ENCODE results near the gene PLD6.

The PLD6 gene

DNA sequence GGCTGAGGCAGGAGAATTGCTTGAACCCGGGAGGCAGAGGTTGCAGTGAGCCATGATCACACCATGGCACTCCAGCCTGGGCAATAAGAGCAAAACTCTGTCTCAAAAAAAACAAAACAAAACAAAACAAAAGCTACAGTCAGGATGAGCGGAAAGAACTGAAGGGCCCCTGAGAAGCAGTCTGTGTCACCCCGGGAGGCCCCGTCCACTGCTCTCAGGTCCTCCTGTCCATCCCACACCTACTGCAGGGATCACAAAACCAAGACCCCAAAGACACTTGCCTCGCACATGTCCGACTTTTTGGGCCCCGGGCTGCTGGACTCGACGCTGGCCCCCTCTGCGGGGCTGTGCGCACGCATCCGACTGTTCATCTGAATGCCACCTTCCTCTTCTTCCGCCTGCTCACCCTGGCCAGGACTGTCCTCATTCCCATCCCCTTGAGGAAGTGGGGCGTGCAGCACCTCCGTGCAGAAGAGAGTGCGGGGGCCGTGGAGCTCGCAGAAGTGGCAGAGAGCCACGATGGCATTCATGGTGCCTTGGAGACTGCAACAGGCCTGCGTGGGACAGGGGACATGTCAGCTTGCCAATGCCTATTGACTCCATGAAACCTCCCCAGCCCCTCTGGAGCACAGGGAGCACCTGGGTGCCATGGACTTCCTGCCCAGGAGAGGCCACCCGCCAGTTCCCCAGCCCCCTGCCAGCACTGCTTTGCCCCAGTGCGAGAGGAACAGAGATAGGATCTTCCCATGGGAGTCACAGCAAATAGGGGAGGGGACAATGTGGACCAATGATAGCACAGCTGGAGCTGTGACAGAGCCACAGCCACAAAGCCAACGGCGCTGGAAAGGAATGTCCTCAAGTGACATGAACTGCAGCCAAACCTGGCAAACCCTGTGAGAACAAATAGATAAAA lies 21.7 kb upstream of the PLD6 start:
- peak in 2 of 51 donors; percentile 15 to 37 for DNase-seq

DNA sequence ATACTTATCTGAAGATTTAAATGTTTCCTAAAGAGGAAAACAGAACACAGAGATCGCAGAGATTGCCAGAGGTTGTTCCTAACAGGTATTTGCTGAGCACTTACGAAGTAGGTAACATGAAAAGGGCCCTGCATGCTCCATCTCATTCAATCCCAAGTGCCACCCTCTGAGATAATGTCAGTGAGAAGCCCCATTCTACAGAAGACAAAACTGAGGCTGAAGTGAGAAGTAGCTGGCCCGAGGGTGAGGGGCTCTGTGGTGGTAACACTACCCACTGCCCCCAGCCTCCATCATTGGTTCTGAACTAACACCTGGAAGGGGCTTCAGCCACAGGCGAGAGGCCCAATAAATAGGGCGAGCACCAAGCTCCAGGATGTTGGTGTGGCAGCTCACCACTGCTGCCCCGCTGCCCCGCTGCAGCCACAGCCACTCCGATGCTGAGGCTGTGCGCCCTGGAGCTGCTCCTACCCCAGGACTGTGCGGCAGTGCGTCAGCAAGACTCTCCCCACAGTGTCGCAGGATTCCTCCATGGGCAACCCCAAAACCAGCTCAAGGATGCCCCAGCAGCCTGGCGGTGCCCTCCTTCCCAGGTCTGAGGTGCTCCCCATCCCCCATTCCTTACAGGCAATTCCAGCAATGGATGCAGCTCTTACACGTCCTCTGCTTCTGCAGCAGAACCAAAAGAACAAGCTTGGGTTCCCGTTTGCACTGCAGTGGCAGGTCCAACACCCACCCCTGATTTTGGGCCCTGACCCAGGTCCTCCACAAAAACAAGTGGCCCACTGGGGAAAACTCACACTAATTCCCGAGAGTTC lies 20.5 kb upstream of the PLD6 start:
- DNase-seq = no peak

DNA sequence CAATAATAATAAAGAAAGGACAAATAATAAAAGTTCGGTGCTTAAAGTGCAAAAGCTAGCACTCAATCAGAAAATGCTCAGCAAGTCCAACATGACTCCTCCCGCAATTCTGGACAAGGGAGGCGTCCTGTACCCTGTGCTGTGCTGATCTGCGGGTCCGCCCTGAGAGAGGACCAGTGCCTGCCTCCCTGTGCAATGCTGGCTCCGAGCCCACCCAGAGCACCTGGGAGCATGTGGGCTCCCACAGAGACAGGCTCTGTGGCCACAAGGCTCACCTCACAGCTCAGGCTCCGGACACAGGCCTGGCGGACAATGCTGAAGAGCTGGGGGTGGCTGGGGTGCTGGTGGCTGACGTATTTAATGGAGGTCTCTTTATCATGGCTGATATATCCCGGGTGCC lies 19.8 kb upstream of the PLD6 start:
- no peak for DNase-seq

DNA sequence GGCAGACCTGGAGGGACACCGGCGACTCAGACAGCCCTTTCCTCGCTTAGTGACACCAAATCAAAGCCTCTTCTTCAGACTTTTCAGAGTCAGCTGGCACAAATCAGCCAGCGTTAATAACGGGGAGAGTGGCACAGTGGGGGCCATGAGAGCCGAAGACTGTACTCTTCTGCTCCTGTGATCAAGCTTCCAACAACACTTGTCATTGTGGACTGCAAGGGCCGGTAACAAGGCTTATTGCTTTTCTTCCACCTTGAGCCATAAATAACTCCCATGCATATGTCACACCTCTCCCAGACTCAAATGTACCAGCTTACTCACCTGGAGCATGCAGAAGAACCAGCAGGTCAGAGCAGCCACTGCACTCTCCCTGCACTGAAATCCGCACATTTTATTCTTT lies 18.0 kb upstream of the PLD6 start:
- no peak for DNase-seq

DNA sequence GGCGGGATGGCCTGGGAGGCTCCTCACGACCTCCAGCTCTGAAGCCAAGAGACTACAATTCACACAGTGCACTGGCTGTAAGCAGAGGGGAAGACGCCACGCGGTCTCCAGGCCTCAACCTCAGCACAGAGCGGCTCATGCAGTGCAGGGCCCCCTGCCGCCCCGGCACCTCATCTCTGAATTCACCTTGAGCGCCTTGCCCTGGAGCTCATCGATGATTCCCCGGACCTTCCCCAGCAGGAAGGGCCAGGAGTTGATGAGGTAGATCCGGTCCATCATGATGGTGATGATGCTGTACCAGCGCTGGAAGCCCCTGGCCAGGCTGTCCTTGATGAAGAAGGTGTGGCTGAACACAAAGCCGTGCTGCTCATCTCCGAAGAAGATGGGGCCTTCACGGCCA lies 17.6 kb upstream of the PLD6 start:
- DNase-seq = no peak

DNA sequence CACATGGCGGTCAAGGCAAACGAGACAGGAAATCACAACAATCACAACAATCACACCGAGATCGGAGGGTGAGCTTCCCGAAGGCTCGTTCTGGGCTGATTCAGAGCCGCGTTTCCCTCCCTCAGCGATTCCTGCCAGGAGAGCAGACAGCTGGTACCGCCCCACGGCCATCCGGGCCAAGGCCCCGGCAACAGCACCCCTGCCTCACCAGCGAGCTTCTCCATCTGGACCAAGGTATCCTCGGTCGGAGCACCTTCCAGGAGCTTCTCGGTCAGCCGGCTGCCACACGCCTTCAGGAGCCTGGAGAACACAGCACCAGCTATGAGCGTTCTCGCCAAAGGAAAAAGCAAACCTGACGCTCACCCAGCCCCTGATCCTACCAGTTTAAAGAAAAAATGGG lies 15.2 kb upstream of the PLD6 start:
- DNase-seq = no peak

DNA sequence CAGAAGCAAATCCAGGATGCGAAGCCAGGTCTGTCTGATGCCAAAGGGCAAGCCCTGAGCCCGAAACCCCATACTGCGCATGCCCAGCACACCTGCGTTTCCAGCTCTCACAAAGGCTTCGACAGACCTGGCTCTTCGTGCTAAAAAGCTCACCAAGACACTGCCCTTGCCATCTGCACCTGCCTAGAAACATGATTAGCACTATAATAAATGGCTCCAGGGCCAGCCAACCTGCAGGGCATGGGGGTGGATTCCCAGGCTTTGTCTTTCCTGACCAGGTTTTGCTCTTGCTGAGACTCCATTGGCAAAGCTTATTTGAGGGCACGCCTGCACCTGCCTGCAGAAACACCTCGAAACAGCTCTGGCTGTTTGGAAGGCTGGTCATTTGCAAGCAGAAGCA lies 14.4 kb upstream of the PLD6 start:
- DNase-seq = no peak

DNA sequence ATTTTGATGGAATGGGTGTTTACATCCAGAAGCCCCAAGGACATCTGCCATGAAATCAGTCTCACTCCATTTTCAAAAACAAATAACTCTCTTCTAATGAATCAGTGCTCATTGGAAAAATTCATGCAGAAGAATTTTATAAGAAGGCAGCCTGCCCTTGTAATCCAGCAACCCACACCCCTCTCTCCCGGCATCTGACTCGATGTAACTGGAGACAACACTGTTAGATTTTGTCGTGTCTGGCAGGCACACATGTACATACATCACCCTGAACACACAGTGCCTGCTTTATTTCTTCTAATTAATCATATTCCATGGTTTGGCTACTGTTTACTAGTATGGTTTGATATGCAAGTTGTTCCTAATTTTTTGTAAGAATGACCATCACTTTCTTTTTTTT lies 11.9 kb upstream of the PLD6 start:
- DNase-seq = no peak

DNA sequence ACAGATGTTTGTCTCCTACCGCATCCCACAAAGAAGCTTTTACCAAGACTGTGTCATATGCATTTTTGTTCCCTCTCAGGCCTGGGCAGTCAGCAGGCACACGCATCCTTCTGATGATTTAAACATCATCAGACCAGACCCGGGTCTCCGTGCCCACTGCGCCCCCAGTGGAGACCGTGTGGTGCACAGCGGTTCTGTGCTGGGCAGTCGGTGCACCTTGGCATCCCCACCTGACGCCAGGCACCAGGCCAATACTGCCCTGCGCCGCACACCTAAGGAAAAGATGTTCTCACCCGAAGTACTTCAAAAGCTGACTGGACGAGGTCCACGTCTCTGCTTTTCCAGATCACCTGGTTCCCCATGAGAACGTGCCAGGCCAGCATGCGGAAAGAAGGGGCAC lies 10.6 kb upstream of the PLD6 start:
- DNase-seq = no peak

DNA sequence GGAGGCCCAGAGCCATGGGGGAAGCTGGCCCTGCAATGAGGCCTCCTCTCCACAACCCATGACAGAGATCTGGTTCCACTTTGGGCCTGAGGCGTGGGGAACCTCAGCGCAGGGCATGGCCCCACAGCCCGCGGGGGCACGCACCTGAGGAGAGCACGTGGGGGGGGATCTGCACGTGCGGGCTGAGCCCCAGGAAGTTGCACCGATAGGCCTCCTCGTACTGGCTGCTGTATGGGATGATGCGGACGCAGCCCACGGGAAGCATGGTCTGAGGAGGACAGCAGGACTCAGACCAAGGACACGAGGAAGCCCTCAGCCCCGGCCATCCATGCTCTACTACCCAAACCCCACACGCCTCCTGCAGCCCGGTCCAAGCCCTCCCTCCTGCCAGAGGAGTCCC lies 10.1 kb upstream of the PLD6 start:
- no peak for DNase-seq

DNA sequence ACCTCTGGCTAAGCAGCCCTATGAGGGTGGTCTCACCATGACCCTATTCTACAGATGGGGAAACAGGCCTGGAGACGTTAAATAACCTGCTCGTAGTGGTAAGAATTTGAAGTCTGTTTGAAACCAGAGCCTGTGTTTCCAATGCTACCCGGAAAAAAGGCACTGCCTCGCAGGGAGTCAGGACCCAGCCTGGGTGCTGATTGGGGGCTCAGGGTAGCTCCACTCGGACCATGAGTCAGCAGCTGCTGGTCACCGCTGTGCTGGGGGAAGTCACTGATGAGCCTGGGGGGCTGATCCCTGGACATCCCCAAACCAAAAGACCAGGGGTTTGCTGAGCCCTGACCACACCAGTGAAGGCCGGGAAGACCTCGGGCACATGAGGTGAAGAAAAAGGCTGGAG lies 9.4 kb upstream of the PLD6 start:
- no peak for DNase-seq

DNA sequence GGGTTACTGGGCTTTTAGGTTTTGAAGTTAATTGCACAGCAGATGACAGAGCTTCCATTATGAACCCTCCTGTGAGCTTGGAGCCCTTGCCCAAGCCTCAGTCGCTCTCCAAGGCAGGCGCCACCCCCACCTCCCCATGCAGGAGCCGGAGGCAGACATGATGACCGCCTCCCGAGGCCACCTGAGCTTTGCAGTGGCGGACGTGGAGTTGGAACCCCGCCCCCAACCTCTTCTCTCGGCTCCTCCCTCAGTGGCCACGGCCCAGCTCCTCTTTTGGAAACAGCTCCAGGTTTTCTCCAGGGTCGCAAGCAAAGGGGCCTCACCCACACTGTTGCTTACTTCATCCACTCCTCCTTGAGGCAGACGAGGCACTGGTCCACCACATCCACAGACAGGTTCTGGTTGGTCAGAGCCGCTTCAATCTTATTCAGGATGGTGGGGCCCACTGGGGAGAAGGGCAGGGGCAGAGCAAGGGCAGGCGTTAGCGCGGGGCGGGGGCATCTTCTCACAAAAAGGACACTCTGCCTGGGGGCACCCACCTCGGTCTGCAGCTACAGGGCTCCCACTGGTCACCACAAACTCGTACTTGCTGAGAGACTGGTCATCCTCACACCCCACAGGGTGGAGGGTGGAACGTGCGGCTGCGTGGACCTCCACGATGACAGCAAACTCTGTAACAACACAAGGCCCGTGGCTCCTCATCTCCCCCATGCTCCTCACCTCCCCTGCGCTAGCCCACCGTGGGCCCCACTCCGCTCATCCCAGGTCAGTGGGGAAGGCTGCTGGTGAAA lies 8.7 kb upstream of the PLD6 start:
- no peak for DNase-seq

DNA sequence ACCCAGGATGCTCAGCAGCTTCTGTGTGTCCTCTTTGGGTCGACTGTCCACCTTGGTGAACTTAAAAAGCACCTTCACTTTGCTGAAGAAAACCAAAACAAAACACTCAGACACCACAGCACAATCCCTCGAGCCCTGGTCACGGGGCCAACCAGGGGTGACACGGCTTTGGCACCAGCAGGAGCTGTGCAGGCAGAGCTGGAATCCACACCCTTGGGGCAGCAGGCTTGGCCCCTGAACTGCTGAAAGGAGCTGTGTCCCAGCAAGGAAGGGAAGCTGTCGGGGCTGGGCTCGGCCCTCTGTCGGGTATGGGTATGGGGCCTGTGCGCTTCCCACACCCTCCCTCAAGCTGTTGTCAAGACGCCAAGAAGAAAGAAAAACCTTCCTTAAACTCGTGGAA lies 7.6 kb upstream of the PLD6 start:
- DNase-seq = no peak

DNA sequence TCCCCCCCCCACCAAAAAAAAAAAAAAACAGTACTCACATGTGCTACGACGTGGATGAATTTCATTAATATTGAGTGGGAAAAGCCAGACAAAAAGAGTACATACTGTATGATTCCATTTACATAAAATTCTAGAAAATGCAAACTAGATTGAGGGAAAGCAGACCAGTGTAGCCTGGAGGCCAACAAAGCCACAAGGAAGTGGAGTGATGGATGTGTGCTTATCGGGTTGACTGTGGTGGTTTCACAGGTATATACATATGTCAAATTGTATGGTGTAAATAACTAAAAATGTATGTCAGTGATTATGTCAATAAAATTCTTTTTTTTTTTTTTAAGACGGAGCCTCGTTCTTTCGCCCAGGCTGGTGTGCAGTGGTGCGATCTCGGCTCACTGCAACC lies 1.9 kb upstream of the PLD6 start:
- DNase-seq = no peak

DNA sequence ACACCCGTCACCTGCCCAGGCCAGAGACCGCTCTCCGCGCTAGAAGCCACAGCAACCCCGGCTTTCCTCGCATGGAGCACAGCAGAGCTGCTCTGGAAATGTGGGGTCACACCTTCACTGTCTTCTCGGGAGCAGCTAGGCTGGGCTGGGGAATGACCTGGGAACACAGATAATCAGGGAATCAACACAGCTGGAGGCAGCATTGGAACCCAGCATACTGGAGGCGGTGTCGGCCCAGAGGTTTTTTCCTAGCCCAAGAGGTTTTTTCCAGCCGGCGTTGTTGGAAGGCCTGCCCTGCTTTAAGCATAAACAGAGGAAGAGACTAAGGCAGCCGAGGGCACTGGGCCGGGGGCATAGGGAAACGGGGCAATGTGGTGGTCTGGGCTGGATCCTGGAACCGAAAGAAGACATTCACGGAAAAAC lies 791 bp upstream of the PLD6 start:
- peak in 1 of 51 donors; percentile 60 for DNase-seq

DNA sequence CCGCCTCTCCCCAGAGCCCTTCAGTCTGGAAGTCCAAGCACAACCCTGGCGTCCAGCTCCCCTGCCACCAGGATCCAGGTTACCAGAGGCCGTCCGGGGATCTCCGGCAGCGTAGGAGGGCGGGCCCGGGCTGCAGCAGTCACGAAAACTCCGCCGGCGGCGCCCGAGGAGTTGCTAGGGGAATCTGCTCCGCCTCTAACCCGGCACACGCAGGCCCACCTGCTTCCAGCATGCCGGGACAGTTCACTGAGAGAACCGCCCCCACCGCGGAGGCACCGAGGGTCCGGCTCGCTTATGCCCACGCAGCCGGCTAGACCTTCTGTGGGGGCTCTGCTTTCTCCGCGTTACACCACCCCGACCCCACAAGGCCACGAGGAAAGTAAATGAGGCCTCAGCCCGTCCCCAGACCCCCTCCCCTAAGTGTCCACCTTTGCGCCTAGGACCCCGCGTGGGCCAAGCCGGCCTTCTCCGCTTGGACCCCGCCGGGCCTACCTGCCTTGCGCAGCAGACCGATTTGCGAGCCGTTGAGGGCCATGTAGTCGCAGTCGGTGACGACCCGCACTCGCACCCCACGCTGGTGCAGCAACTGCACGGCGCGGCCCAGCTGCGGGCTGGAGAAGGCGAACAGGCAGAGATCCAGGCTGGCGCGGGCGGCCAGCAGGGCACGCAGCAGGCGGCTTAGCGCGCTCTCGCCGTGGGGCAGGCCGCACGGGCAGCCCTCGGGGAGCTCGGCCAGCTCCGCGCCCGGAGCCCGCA lies 587 bp downstream of the PLD6 start:
- peak in 16 of 51 donors; percentile 21 to 64 (median 36) for DNase-seq

DNA sequence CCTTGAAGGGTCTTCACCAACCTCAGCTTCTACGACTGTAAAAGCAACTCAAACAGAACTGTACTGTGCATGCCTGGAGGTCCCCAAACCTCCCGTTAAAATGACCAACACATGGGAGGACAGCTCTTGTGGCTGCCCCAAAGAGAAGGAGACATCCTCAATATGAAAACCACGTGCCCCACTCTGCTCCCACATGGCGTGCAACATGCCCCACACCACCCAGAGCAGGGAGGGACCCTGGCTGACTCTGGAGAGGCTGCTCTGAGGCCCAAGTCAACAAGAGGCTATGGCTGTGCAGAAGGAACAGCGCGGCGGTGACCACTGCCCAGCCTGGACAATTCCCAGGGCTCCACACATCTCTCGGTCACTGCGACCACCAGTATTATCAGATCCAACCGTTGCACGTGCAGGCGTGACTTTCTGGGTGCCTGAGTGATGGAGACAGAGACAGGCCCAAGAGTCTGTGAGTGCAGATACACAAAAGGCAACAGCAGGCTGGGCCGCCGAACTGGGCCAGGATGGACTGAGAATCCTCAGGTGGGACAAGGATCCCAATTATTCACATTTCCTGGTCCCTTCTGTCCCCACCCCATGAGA lies 1.4 kb downstream of the PLD6 start:
- no peak for DNase-seq

DNA sequence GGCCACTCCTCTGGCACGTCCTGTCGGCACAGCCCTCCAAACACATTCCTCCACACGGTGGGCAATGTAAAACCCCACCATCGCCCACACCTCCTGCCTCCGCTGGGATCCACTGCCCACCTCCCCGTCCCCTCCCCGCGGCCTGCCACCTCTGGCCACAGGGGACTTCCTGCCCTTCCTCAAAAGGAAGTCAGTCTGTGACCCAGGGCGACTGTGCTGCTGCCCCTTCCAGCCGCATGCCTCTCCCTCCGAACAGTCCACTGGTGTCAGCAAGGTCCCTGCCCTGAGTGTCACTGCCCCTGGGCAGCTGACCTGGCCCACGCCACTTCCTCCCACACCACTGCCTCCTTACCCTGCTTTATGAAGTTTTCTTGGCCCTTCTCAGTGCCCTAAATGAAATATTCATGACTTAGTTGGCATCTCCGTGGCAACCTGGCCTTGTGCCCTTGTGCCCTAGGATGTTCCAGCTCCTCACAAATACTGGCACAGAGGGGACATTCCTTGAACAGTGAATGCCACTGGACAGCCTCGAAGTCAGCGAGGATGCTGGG lies 2.0 kb downstream of the PLD6 start:
- DNase-seq = peak in 39 of 51 donors; percentile 10 to 79 (median 50)

DNA sequence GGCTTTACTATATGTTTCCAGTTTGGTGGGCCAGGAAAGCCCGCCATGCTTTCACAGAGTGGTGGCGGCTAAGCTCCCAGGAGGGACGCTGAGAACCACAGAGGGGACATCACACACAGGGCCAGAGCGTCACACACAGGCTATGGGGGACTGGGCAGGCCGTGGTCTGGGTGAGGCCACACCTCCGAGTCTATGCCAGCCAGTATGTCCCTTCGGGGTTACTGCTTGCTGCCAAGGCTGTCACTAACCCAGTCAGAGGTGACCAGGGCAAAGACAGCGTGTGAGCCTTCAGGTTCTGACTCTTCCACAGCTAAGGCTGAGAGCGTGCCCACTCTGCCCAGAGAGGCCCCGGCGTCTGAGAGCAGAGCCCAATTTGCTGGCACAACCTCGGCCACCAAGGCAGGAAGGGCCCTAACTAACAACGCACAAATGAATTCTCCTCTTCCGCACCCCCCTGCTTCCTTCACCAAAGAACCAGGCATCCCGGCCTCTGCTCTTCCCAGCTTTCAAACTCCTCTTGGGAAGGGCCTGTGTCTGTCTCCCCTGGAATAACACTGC lies 2.9 kb downstream of the PLD6 start:
- DNase-seq = no peak

DNA sequence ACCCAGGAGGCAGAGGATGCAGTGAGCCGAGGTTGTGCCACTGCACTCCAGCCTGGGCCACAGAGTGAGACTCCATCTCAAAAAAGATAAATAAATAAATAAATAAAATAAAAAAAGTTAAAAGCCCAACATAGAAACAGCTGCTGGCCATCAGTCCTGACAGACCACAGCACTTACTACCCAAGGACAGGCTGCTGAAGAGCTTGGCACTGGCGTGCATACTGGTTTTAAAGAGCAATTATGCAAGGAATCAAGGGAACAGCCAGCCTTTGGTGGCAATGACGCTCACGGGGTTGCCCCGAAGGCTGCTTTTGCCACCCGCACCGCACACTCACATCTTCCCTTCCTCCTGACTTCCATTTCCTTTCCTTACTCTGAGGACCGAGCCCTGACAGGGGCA lies 4.2 kb downstream of the PLD6 start:
- peak in 1 of 51 donors; percentile 9 for DNase-seq
